Loucy (cell line): Measurements from ENCODE around the gene TSPAN32.

Experiments used
- H2AFZ ChIP-seq: fragments of 200-600 bp; sonication (generic); 2 replicates; pipeline ENCODE4 v1.6.0; 2016; ENCODE audit warnings: antibody characterized with exemption, mild to moderate bottlenecking, low read length, moderate library complexity
- H3F3A ChIP-seq: fragments of 200-600 bp; 2 replicates; pipeline ENCODE4 v1.6.0; 2016; ENCODE audit warnings: antibody characterized with exemption, low read depth, mild to moderate bottlenecking
- H3K27me3 ChIP-seq: fragments of 200-600 bp; sonication (generic); 2 replicates; pipeline ENCODE4 v1.6.1; 2014; ENCODE audit warnings: low read length, mild to moderate bottlenecking; ENCODE audit not compliant: insufficient read depth, poor library complexity, severe bottlenecking
- H3K36me3 ChIP-seq: fragments of 200-600 bp; sonication (generic); 2 replicates; pipeline ENCODE4 v1.6.1; 2016; ENCODE audit warnings: low read length; ENCODE audit not compliant: insufficient read depth
- H3K4me1 ChIP-seq: fragments of 200-600 bp; sonication (generic); 2 replicates; pipeline ENCODE4 v1.5.1; 2014; ENCODE audit warnings: low read length, mild to moderate bottlenecking; ENCODE audit not compliant: insufficient read depth, poor library complexity, severe bottlenecking
- H3K4me2 ChIP-seq: fragments of 200-600 bp; sonication (generic); 2 replicates; pipeline ENCODE4 v1.6.0; 2014; ENCODE audit warnings: antibody characterized with exemption, low read length, low read depth, mild to moderate bottlenecking; ENCODE audit not compliant: poor library complexity, severe bottlenecking
- H3K4me3 ChIP-seq: fragments of 200-600 bp; sonication (generic); 2 replicates; pipeline ENCODE4 v1.5.1; 2014; ENCODE audit warnings: low read length, mild to moderate bottlenecking, mixed read lengths; ENCODE audit not compliant: poor library complexity, severe bottlenecking
- H3K79me2 ChIP-seq: fragments of 200-600 bp; sonication (generic); 2 replicates; pipeline ENCODE4 v1.6.1; 2014; ENCODE audit warnings: low read length; ENCODE audit not compliant: insufficient read depth
- H3K9ac ChIP-seq: fragments of 200-600 bp; sonication (generic); 2 replicates; pipeline ENCODE4 v1.6.0; 2014; ENCODE audit warnings: mild to moderate bottlenecking, low read depth, low read length, moderate library complexity; ENCODE audit not compliant: poor library complexity, severe bottlenecking
- H3K9me2 ChIP-seq: fragments of 200-600 bp; sonication (generic); replicated peaks from 2 replicates; pipeline ENCODE4 v1.6.1; 2016; ENCODE audit warnings: low read depth, low read length, mixed read lengths
- H3K9me3 ChIP-seq: fragments of 200-600 bp; sonication (generic); 2 replicates; pipeline ENCODE4 v1.6.1; 2014; ENCODE audit warnings: mild to moderate bottlenecking, antibody characterized with exemption, low read length, low read depth; ENCODE audit not compliant: insufficient read depth
- H4K20me1 ChIP-seq: fragments of 200-600 bp; sonication (generic); 2 replicates; pipeline ENCODE4 v1.6.0; 2014; ENCODE audit warnings: antibody characterized with exemption, low read length, mild to moderate bottlenecking; ENCODE audit not compliant: insufficient read depth, poor library complexity, severe bottlenecking
- CTCF ChIP-seq: fragments of 200-600 bp; sonication (generic); conservative IDR thresholded peaks from 2 replicates; pipeline ENCODE4 v1.5.1; 2014; ENCODE audit warnings: mild to moderate bottlenecking, antibody characterized with exemption, low read length
- EZH2phosphoT487 ChIP-seq: fragments of 200-600 bp; IDR thresholded peaks from 2 replicates; pipeline ENCODE4 v1.6.1; 2018; ENCODE audit warnings: antibody characterized with exemption, mild to moderate bottlenecking, moderate library complexity, borderline replicate concordance

The TSPAN32 gene

GRCh38 chr11:2309251-2310072 lies 7.6 kb downstream of the TSPAN32 start:
- peaks cover 31% of the 10 kb centered on the region for H3K4me1 ChIP-seq
- no peaks in the 10 kb centered on the region for H3K9me2 ChIP-seq
- peaks cover 29% of the 10 kb centered on the region for H3K79me2 ChIP-seq
- peaks cover 6% of the 10 kb centered on the region for H4K20me1 ChIP-seq
- H3K36me3 ChIP-seq: no peaks in the 10 kb centered on the region
- H3K9ac ChIP-seq: no peak overlapping the region
- no peak overlapping the region for H2AFZ ChIP-seq
- H3K27me3 ChIP-seq: no peaks in the 10 kb centered on the region
- TF ChIP-seq EZH2phosphoT487 (no peak), CTCF (no peak)
- H3K9me3 ChIP-seq: no peaks in the 10 kb centered on the region
- no peak overlapping the region for H3K4me2 ChIP-seq
- H3F3A ChIP-seq: peaks cover 4% of the 10 kb centered on the region
- H3K4me3 ChIP-seq: no peak overlapping the region

- TF ChIP-seq EZH2phosphoT487: no peak
- Histone ChIP-seq H3K27me3 (no peaks in the 10 kb centered on the region), H3K9me3 (no peaks in the 10 kb centered on the region), H3K79me2 (peaks cover 22% of the 10 kb centered on the region), H3K4me3 (no peak overlapping the region), H3K9ac (no peak overlapping the region), H3F3A (peaks cover 4% of the 10 kb centered on the region), H3K9me2 (no peaks in the 10 kb centered on the region), H3K4me2 (no peak overlapping the region), H4K20me1 (peaks cover 6% of the 10 kb centered on the region), H3K4me1 (peaks cover 29% of the 10 kb centered on the region), H3K36me3 (no peaks in the 10 kb centered on the region), H2AFZ (no peak overlapping the region)
Observed at GRCh38 chr11:2310073-2310785, 8.4 kb downstream of the TSPAN32 start.

- Histone ChIP-seq H3K9me3 (no peaks in the 10 kb centered on the region), H3K27me3 (no peaks in the 10 kb centered on the region), H2AFZ (no peak overlapping the region), H3K4me3 (no peak overlapping the region), H3K9ac (no peak overlapping the region), H3F3A (peaks cover 4% of the 10 kb centered on the region), H4K20me1 (peaks cover 6% of the 10 kb centered on the region), H3K36me3 (no peaks in the 10 kb centered on the region), H3K4me2 (no peak overlapping the region), H3K79me2 (peaks cover 15% of the 10 kb centered on the region), H3K4me1 (peaks cover 26% of the 10 kb centered on the region), H3K9me2 (no peaks in the 10 kb centered on the region)
- no peak for TF ChIP-seq EZH2phosphoT487
- TF ChIP-seq CTCF: no peak
Observed at GRCh38 chr11:2310786-2311352, 9.1 kb downstream of the TSPAN32 start.
